H9 (cell line): ENCODE data around the gene ZNF341. TPM values are rescaled to one million over a fixed set of nuclear protein-coding genes. Genes with fewer than 3 reads are reported as not detected.

ENCODE experiments used
- DNase-seq: peaks from one replicate; pipeline ENCODE4 v3.0.0-alpha.2; 2017
- H2AFZ ChIP-seq: one replicate; pipeline ENCODE4 v1.6.1; 2013; ENCODE audit warnings: mild to moderate bottlenecking, low read length, control low read depth, moderate library complexity
- H2AK5ac ChIP-seq: 2 replicates; pipeline ENCODE4 v1.6.1; 2013; ENCODE audit warnings: low read length, control low read depth, mixed read lengths; ENCODE audit not compliant: insufficient read length
- H2BK120ac ChIP-seq: one replicate; pipeline ENCODE4 v1.6.1; 2013; ENCODE audit warnings: low read depth, mild to moderate bottlenecking, low read length, control low read depth, inconsistent platforms; ENCODE audit not compliant: poor library complexity, severe bottlenecking
- H2BK12ac ChIP-seq: 2 replicates; pipeline ENCODE4 v1.6.1; 2013; ENCODE audit warnings: low read length, control low read depth, mixed read lengths, low read depth; ENCODE audit not compliant: insufficient read length
- H2BK15ac ChIP-seq: 2 replicates; pipeline ENCODE4 v1.6.1; 2013; ENCODE audit warnings: low read depth, low read length, control low read depth
- H2BK20ac ChIP-seq: one replicate; pipeline ENCODE4 v1.6.1; 2013; ENCODE audit warnings: low read depth, mild to moderate bottlenecking, low read length, control low read depth, inconsistent platforms; ENCODE audit not compliant: poor library complexity, severe bottlenecking
- H2BK5ac ChIP-seq: 2 replicates; pipeline ENCODE4 v1.6.1; 2013; ENCODE audit warnings: low read length, control low read depth, mixed read lengths; ENCODE audit not compliant: insufficient read length
- H3K14ac ChIP-seq: 2 replicates; pipeline ENCODE4 v1.6.1; 2013; ENCODE audit warnings: low read length, control low read depth; ENCODE audit not compliant: insufficient read depth
- H3K18ac ChIP-seq: 2 replicates; pipeline ENCODE4 v1.6.1; 2013; ENCODE audit warnings: low read depth, mild to moderate bottlenecking, mixed read lengths, low read length, control low read depth; ENCODE audit not compliant: insufficient read length
- H3K23ac ChIP-seq: 2 replicates; pipeline ENCODE4 v1.6.1; 2013; ENCODE audit warnings: low read length, control low read depth, mixed read lengths, low read depth; ENCODE audit not compliant: insufficient read length
- H3K23me2 ChIP-seq: 2 replicates; pipeline ENCODE4 v1.6.1; 2013; ENCODE audit warnings: low read depth, mild to moderate bottlenecking, mixed read lengths, low read length, control low read depth; ENCODE audit not compliant: insufficient read length, poor library complexity, severe bottlenecking
- H3K27ac ChIP-seq: 2 replicates; pipeline ENCODE4 v1.5.1; 2013; ENCODE audit warnings: low read length, control low read depth, mixed read lengths, low read depth; ENCODE audit not compliant: insufficient read length
- H3K27me3 ChIP-seq: 2 replicates; pipeline ENCODE4 v1.6.1; 2013; ENCODE audit warnings: low read length, control low read depth, inconsistent platforms; ENCODE audit not compliant: insufficient read depth
- H3K4ac ChIP-seq: 2 replicates; pipeline ENCODE4 v1.6.1; 2013; ENCODE audit warnings: low read depth, mild to moderate bottlenecking, control low read depth, inconsistent platforms, low read length, moderate library complexity
- H3K4me1 ChIP-seq: 2 replicates; pipeline ENCODE4 v1.6.1; 2013; ENCODE audit warnings: low read length, control low read depth, inconsistent platforms; ENCODE audit not compliant: insufficient read depth
- H3K4me2 ChIP-seq: 2 replicates; pipeline ENCODE4 v1.6.1; 2013; ENCODE audit warnings: low read length, control low read depth, mixed read lengths; ENCODE audit not compliant: insufficient read length, insufficient read depth
- H3K56ac ChIP-seq: 2 replicates; pipeline ENCODE4 v1.6.1; 2013; ENCODE audit warnings: low read depth, mild to moderate bottlenecking, mixed read lengths, low read length, control low read depth; ENCODE audit not compliant: insufficient read length
- H3K79me1 ChIP-seq: 2 replicates; pipeline ENCODE4 v1.6.1; 2013; ENCODE audit warnings: low read depth, mild to moderate bottlenecking, moderate library complexity, low read length, control low read depth, inconsistent platforms; ENCODE audit not compliant: insufficient read depth, poor library complexity, severe bottlenecking
- H3K79me2 ChIP-seq: 2 replicates; pipeline ENCODE4 v1.6.1; 2013; ENCODE audit warnings: low read length, control low read depth, inconsistent platforms; ENCODE audit not compliant: insufficient read depth
- H3K9ac ChIP-seq: 2 replicates; pipeline ENCODE4 v1.6.1; 2013; ENCODE audit warnings: low read length, control low read depth, mixed read lengths; ENCODE audit not compliant: insufficient read length; ENCODE audit errors: extremely low read depth
- H3K9me3 ChIP-seq: one replicate; pipeline ENCODE4 v1.6.1; 2013; ENCODE audit warnings: low read depth, low read length, inconsistent platforms; ENCODE audit not compliant: control insufficient read depth
- H3T11ph ChIP-seq: one replicate; pipeline ENCODE4 v1.6.1; 2013; ENCODE audit warnings: mild to moderate bottlenecking, low read length, control low read depth, inconsistent platforms
- H4K20me1 ChIP-seq: one replicate; pipeline ENCODE4 v1.6.1; 2013; ENCODE audit not compliant: control insufficient read depth, insufficient read length, insufficient read depth
- H4K5ac ChIP-seq: 2 replicates; pipeline ENCODE4 v1.6.1; 2013; ENCODE audit warnings: low read depth, mild to moderate bottlenecking, mixed read lengths, low read length, control low read depth; ENCODE audit not compliant: insufficient read length
- H4K8ac ChIP-seq: replicated peaks from 2 replicates; pipeline ENCODE4 v1.6.1; 2013; ENCODE audit warnings: low read length, control low read depth, mixed read lengths, low read depth; ENCODE audit not compliant: insufficient read length
- H4K91ac ChIP-seq: 2 replicates; pipeline ENCODE4 v1.6.1; 2013; ENCODE audit warnings: low read depth, mild to moderate bottlenecking, moderate library complexity, mixed read lengths, low read length, control low read depth; ENCODE audit not compliant: insufficient read length
- H3K27ac Mint-ChIP-seq, 3 experiments: 2 replicates in 2 of 3; 3 replicates in 1 of 3; pipeline ENCODE4 v1.8.0; 2020 to 2021; ENCODE audit warnings: mixed read lengths in 3 of 3, mild to moderate bottlenecking in 1 of 3, moderate library complexity in 1 of 3
- H3K27me3 Mint-ChIP-seq: 2 replicates; pipeline ENCODE4 v1.8.0; 2021; ENCODE audit warnings: low read depth, mild to moderate bottlenecking, moderate library complexity, mixed read lengths
- H3K36me3 Mint-ChIP-seq, 3 experiments: 2 replicates in 2 of 3; 3 replicates in 1 of 3; pipeline ENCODE4 v1.8.0; 2020 to 2021; ENCODE audit warnings: low read depth in 3 of 3, mixed read lengths in 3 of 3; ENCODE audit not compliant: insufficient read depth in 1 of 3
- H3K4me1 Mint-ChIP-seq, 2 experiments: 2 replicates each; pipeline ENCODE4 v1.8.0; 2020; ENCODE audit warnings: mixed read lengths in 2 of 2
- H3K4me3 Mint-ChIP-seq, 2 experiments: 2 replicates in 1 of 2; 3 replicates in 1 of 2; pipeline ENCODE4 v1.8.0; 2020 to 2021; ENCODE audit warnings: mild to moderate bottlenecking in 2 of 2, mixed read lengths in 2 of 2, moderate library complexity in 1 of 2
- H3K9me3 Mint-ChIP-seq, 2 experiments: 2 replicates in 1 of 2; 3 replicates in 1 of 2; pipeline ENCODE4 v1.8.0; 2020; ENCODE audit warnings: mild to moderate bottlenecking in 2 of 2, mixed read lengths in 2 of 2, moderate library complexity in 1 of 2
- WGBS: extraction: QIAGEN DNeasy Blood & Tissue Kit; methylation state at CpG from one replicate; pipeline ENCODE4 v1.1.7; 2013; ENCODE audit warnings: missing lambda C conversion rate, low lambda C conversion rate, mixed read lengths; ENCODE audit not compliant: insufficient read length; ENCODE audit errors: extremely low coverage; 5-methylcytosine and 5-hydroxymethylcytosine counted together
- total RNA-seq: library from RNA; stranded (reverse); gene quantifications from 2 replicates; pipeline ENCODE4 v1.2.1, GENCODE V29; 2021
- TF ChIP-seq, protein P1 (sequence below): fragments of 200-600 bp; sonication (generic); conservative IDR thresholded peaks from 3 replicates; pipeline ENCODE4 v1.8.0; 2021; ENCODE audit warnings: antibody characterized with exemption, mild to moderate bottlenecking

Gene ZNF341
- total RNA-seq, 1 experiment from 2014 or later = 5.2 TPM

DNA sequence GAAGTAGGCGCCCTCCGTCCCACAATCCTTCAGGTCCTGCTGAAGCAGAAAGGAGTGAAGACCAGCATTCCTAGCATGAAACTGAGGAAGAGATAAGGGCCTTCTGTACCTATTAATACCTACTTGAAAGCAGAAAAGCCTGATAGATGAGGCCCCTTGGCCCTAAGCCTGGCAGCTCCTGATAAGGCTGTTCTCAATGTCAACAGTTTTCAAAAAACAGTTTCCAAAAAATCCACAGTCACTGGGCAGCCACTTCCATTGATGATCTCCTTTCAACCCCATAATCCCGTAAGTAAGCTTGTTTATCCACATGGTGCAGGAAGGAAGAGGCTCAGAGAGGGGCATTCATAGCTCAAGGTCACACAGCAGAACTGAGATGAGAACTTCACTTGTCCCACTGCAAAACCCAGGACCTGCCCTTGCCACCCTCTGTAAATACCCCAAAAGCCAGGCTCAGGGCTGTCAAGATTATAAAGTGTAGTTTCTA, 42.8 kb upstream of the ZNF341 start:
- Histone ChIP-seq H2BK15ac (no peak overlapping the region), H3K79me2 (peaks cover 1% of the 10 kb centered on the region; the same call in 1 of the 2 replicates), H3K4ac (no peak overlapping the region), H4K5ac (no peak overlapping the region), H4K91ac (no peak overlapping the region), H3K4me1 (no peaks in the 10 kb centered on the region), H3K27me3 (no peaks in the 10 kb centered on the region), H2AK5ac (no peak overlapping the region), H2BK20ac (no peak overlapping the region), H4K8ac (no peak overlapping the region), H3K27ac (no peak overlapping the region), H3K79me1 (no peaks in the 10 kb centered on the region), H2BK120ac (no peak overlapping the region), H3K18ac (no peak overlapping the region), H3K4me2 (no peak overlapping the region), H2AFZ (no peak overlapping the region), H2BK5ac (no peak overlapping the region), H3K9ac (no peak overlapping the region), H3K23ac (no peak overlapping the region), H4K20me1 (no peaks in the 10 kb centered on the region), H3K9me3 (no peaks in the 10 kb centered on the region), H3K14ac (no peak overlapping the region), H3T11ph (no peak overlapping the region), H2BK12ac (no peak overlapping the region), H3K23me2 (peaks cover 10% of the 10 kb centered on the region), H3K56ac (no peak overlapping the region)
- H3K4me1 Mint-ChIP-seq = peaks cover 38% of the 10 kb centered on the region in 2 experiments
- peaks cover 63% of the 10 kb centered on the region for H3K27me3 Mint-ChIP-seq
- WGBS = no CpG with 5 or more reads among the region's 3 CpGs
- no peak overlapping the region for H3K27ac Mint-ChIP-seq
- H3K9me3 Mint-ChIP-seq = no peaks in the 10 kb centered on the region
- TF ChIP-seq, protein P1, sequence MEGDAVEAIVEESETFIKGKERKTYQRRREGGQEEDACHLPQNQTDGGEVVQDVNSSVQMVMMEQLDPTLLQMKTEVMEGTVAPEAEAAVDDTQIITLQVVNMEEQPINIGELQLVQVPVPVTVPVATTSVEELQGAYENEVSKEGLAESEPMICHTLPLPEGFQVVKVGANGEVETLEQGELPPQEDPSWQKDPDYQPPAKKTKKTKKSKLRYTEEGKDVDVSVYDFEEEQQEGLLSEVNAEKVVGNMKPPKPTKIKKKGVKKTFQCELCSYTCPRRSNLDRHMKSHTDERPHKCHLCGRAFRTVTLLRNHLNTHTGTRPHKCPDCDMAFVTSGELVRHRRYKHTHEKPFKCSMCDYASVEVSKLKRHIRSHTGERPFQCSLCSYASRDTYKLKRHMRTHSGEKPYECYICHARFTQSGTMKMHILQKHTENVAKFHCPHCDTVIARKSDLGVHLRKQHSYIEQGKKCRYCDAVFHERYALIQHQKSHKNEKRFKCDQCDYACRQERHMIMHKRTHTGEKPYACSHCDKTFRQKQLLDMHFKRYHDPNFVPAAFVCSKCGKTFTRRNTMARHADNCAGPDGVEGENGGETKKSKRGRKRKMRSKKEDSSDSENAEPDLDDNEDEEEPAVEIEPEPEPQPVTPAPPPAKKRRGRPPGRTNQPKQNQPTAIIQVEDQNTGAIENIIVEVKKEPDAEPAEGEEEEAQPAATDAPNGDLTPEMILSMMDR = no peak
- H3K36me3 Mint-ChIP-seq = peaks cover 0 to 4% (median 0%) of the 10 kb centered on the region in 3 experiments; a peak in 2 of 7 replicates
- no peak overlapping the region for H3K4me3 Mint-ChIP-seq
- no peak for DNase-seq
